ENCODE data around the gene P3H4. TPM values are rescaled to one million over a fixed set of nuclear protein-coding genes. Genes with fewer than 3 reads are reported as not detected.
A peak's percentile ranks its signal among the peaks of the same experiment; 100 is the strongest.
"Not testable (repeated sequence)": the region's sequence is repeated elsewhere in the genome, so short reads cannot be mapped to it uniquely, and the experiment has no call there.

Gene P3H4, protein sequence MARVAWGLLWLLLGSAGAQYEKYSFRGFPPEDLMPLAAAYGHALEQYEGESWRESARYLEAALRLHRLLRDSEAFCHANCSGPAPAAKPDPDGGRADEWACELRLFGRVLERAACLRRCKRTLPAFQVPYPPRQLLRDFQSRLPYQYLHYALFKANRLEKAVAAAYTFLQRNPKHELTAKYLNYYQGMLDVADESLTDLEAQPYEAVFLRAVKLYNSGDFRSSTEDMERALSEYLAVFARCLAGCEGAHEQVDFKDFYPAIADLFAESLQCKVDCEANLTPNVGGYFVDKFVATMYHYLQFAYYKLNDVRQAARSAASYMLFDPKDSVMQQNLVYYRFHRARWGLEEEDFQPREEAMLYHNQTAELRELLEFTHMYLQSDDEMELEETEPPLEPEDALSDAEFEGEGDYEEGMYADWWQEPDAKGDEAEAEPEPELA
- 40.8 TPM for total RNA-seq

- DNase-seq: peak; percentile 88
These were observed at the start of gene P3H4 for GRCh38 chr17:41811549-41812380. Gene P3H4 (minus strand): TSS chr17:41811949. CDS start chr17:41811915, 34 bp downstream.

GRCh38 chr17:41860254-41860931, 48.6 kb upstream of the P3H4 start:
- no peak for DNase-seq

DNA sequence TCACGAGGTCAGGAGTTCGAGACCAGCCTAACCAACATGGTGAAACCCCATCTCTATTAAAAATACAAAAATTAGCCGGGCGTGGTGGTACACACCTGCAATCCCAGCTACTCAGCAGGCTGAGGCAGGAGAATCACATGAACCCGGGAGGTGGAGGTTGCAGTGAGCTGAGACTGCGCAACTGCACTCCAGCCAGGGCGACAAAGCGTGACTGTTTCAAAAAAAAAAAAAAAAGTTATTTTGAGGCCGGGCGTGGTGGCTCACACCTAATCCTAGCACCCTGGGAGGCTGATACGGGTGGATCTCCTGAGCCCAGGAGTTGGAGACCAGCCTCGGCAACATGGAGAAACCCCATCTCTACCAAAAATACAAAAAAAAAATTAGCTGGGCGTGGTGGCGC, 39.6 kb upstream of the P3H4 start:
- DNase-seq: not testable (repeated sequence)

GRCh38 chr17:41849251-41849990, 37.7 kb upstream of the P3H4 start:
- no peak for DNase-seq

DNA sequence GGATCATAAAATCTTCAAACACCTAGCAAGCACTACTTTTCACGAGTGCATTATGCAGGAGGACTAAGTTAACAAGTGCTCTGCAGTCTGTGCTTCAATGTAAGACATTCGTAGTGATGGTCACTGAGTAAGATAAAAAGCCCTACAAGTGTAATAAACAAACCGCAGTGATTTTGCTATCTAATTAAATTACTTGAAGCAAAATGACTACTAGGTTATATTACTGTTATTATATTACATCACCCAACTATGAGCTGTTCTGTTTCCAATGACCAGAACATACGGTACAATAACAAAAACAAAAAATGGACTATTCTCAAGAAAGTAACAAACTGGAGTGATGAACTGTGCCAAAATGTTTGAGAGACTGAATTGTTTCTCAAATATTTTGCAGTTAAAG, 37.0 kb upstream of the P3H4 start:
- no peak for DNase-seq

DNA sequence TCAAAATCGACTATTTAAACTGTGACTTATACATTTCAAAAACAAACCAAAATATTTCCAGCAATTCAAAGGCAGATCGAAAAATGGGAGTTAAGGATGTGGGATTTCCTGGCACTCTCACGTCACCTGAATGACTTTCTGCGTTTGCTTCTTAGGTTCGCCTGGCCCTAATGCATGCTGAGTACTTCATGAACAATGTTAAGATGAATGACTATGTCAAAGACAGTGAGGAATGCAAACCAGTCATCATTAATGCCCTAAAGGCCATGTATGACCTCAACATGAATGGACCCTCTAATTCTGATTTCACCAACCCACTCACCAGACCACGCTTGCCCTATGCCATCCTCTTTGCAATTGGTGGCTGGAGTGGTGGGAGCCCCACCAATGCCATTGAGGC, 33.2 kb upstream of the P3H4 start:
- DNase-seq: no peak

GRCh38 chr17:41840781-41841180, 29.0 kb upstream of the P3H4 start:
- DNase-seq: not testable (repeated sequence)

DNA sequence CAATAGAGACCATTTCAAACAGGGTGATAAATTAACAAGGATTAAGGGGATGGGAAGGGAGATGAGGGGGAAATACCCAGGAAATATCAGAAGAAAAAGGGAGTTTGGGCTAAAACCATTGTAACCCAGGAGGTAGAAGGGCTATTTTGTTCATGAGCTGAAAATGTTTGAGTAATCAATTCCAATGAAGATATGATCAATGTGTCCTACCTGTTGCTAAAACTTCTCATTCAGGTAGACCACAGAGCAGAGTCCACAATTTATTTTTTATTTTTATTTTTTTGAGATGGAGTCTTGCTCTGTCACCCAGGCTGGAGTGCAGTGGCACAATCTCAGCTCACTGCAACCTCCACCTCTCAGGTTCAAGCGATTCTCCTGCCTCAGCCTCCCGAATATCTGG, 27.7 kb upstream of the P3H4 start:
- DNase-seq: not testable (repeated sequence)

GRCh38 chr17:41837761-41838538, 26.2 kb upstream of the P3H4 start, which contains the start of gene KLHL10:
Gene KLHL10 (plus strand): TSS chr17:41837825. CDS start chr17:41837933, 108 bp downstream.
- no peak for DNase-seq

GRCh38 chr17:41836550-41837196, 24.9 kb upstream of the P3H4 start:
- no peak for DNase-seq

- DNase-seq: peak; percentile 82
These were observed 24.2 kb upstream of the P3H4 start, which contains the start of gene NT5C3B for GRCh38 chr17:41835800-41836549. Gene NT5C3B (minus strand): TSS chr17:41836232. CDS start chr17:41836193, 39 bp downstream.

- DNase-seq: peak; percentile 24
These were observed 23.6 kb upstream of the P3H4 start for GRCh38 chr17:41835214-41835799.

- DNase-seq: not testable (repeated sequence)
These were observed 18.2 kb upstream of the P3H4 start for GRCh38 chr17:41829961-41830360.

GRCh38 chr17:41825175-41825845, 13.6 kb upstream of the P3H4 start:
- DNase-seq: no peak

DNA sequence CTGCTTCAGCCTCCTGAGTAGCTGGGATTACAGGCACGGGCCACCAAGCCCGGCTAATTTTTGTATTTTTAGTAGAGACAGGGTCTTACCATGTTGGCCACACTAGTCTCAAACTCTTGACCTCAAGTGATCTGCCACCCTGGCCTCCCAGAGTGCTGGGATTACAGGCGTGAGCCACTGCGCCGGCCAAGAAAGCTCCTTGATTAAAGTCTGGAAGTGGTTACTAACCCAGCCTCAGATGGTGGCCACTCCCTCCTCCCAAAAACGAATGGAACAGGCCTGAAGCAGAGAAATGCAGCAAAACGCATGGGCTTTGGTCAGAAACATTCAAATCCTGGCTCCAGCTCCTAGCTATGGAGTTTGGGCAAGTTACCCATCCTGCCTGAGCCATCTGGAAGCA, 12.3 kb upstream of the P3H4 start:
- DNase-seq: no peak

DNA sequence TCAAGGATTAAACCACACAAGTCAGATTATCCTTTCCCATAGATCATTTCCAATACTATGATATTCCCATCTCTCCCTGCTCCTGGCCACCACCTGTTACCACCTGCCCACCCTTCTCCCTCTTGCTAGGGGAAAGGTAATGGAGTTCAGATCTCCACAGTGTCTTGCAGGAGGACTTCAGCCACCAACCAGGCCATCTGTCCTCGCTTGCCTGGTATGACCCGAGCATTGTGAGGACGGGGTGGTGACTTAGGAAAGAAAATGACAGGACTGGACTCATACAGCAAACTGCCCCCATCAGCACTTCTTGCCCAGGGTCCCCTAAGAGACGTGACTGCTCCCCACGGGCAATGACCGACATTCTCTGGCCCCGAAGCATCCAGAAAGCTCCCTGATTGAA, 11.8 kb upstream of the P3H4 start:
- no peak for DNase-seq

- DNase-seq: no peak
These were observed 11.4 kb upstream of the P3H4 start for GRCh38 chr17:41823141-41823524.

All from tongue (tissue), 2 donors.